NCI-H128 (cell line): ENCODE measurements around the gene ADARB1.

ENCODE experiments used
- DNase-seq: peaks from one replicate; lab custom pipeline; 2025; ENCODE audit not compliant: unreplicated experiment; lab: John Stamatoyannopoulos, UW

The ADARB1 gene

GRCh38 chr21:45091550-45092322 is 17.4 kb downstream of the ADARB1 start:
- DNase-seq, result no peak

- DNase-seq, result no peak
Observed at GRCh38 chr21:45093035-45093532, 18.7 kb downstream of the ADARB1 start.

DNA sequence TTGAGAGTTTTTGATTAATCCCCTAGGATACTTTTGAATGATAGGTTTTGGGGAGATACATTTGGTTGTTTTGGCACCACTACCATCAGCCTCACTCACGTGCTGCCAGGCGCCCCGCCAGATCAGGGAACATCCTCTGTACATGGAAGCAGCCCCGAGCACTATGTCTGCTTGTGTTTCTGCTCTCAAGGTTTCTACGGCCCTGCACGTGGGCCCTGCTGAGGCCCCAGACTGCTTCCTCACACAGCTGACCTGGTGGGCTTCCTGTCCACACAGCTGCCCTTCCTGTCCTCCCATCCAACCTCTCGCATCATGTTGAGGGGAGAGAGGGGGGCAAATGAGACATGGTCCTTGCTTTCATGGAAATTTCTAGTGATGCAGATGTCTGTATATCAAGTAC is 20.0 kb downstream of the ADARB1 start:
- DNase-seq, result no peak

DNA sequence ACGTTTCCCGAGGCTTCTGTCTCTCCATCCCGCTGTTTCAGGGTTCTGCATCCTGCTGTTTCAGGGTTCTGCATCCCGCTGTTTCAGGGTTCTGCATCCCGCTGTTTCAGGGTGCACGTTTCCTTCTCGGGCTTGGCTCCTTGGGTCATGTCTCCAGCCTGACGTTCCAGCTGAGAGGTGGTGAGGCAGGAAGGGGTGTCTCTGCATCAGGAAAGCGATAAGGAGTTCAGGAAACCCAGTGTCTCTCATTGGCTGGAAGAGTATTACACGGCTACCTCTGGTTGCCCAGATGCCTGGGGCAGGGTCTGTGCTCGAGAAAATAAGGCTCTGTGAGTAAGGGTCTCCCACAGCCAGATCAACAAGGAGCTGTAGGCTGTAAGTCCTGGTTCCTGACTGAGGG is 21.1 kb downstream of the ADARB1 start:
- DNase-seq, result no peak

- no peak for DNase-seq
Observed at GRCh38 chr21:45096217-45096616, 21.8 kb downstream of the ADARB1 start.

- no peak for DNase-seq
Observed at GRCh38 chr21:45097827-45098387, 23.5 kb downstream of the ADARB1 start.

GRCh38 chr21:45098867-45099266 is 24.5 kb downstream of the ADARB1 start:
- DNase-seq, result no peak

DNA sequence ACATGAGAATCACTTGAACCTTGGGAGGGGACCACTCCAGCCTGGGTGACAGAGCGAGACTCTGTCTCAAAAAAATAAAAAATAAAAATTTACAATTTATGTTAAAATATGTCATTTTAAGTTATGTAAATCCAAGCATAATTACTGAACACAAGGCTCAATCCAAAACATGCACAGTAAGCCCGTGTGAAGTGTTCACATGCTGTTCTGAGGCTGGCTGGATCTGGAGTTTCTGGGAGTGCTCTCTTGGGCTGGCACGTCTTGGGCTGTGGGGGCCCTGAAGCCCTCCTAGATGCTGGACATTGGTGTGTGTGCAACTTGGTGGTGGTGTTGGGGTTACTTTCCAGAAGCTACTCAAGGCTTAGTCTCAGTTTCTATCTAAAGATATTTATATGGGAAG is 25.2 kb downstream of the ADARB1 start:
- DNase-seq, result no peak

GRCh38 chr21:45100866-45101265 is 26.5 kb downstream of the ADARB1 start:
- DNase-seq, result no peak

GRCh38 chr21:45102391-45102932 is 28.1 kb downstream of the ADARB1 start:
- no peak for DNase-seq

DNA sequence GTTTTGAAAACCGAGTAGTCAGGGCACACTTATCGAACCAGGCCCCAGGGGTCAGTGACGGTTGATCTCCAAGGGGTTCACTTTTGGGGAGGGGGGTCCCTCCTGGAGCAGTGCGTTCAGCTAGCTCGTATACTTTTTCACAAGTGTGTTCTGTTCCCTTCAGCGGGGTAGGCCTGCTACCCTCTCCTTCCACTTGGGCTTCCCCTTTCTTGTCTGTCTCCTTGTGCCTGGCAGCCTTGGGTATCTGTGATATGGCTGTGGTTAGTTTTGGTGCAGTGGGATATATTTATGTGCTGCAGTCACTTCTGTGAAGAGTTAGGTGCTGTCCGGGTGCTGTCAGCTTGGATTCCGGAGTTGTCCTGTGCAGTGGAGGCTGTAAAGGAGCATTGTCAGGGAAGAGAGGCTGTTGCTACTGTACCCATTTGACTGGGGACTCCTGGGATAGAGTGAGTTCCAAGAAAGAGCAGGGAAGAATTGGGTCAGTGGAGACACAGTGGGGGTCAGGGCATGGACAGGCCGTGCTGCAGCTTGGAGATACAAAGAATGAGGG is 29.7 kb downstream of the ADARB1 start:
- no peak for DNase-seq

DNA sequence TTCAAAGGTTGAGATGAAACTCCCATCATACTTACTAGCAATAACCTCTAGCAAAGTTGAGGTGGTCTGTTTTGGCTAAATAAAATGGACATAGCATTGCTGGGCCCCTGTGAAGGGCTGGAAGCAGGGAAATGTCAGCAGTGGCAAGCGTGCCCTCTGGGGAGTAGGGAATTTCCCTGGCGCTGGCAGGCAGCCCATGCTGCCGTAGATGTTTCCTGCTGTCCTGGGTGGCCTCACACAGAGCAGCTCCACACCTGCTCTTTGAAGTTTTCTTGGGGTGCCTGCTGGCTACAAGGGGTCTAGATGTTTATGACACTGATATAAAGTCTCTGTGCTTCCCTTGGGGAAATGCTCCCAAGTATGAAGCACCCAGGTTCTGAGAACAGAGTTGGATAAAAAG is 30.2 kb downstream of the ADARB1 start:
- no peak for DNase-seq

- DNase-seq, result no peak
Observed at GRCh38 chr21:45105906-45106485, 31.6 kb downstream of the ADARB1 start.

GRCh38 chr21:45108034-45108790 is 33.8 kb downstream of the ADARB1 start:
- no peak for DNase-seq

DNA sequence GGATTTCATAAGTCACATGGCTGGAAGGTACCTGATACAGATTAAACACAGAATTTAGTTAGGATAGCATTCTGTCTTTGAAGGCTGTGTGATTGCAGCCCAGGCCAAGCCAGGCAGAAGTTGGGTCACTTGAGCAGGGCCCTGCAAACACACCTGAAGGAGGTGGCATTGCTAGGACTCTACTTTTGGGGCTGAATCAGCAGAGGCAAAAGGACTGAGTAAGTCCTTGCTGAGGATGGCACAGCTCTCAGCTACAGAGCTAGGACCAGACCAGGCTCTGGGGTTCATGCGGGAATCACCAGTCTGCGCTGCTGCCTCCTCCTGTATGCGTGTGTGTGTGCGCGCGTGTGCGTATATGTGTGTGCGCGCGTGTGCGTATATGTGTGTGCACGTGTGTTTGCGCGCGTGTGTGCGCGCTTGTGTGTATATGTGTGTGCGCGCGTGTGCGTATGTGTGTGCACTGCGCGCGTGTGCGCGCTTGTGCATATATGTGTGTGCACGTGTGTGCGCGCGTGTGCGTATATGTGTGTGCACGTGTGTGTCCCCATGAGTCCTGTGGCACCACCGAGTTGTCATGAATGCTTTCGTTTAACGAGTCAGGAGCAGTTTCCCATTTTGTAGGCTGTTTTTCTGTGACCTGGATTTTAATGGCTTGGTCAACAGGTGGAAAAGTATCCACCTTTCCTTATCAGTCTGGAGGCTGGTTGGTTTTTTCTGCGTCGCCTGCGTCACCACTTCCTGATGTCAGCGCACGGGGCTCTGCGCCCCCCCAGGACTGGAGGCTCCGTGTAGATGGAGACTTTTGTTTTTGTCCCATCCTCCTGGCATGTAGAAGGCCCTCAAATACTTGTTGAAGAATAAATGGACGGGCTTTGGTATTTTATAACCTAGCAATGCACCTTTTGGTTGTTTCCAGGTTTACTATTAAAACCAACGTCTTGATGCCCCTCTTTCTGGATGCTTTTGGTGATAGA is 34.7 kb downstream of the ADARB1 start:
- no peak for DNase-seq

- DNase-seq, result no peak
Observed at GRCh38 chr21:45109831-45110492, 35.6 kb downstream of the ADARB1 start.

- no peak for DNase-seq
Observed at GRCh38 chr21:45110873-45111624, 36.7 kb downstream of the ADARB1 start.

DNA sequence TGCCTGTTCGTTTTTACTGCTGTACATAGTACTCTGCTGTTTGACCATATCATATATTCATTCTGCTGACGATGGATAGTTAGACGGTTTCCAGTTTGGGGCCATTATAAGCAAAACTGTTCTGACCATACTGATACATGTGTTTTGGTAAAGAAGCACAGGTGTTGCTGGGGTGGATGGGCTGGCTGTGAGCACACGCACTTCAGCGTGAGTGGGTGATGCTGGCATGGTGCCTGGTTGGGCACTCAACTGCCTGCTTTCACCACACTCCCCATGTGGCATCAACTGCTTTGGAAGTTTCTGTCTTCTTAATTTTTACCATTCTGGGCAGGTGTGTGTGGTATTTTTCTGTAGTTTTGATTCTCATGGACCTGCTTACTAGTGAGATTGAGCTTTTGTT is 37.3 kb downstream of the ADARB1 start:
- no peak for DNase-seq

DNA sequence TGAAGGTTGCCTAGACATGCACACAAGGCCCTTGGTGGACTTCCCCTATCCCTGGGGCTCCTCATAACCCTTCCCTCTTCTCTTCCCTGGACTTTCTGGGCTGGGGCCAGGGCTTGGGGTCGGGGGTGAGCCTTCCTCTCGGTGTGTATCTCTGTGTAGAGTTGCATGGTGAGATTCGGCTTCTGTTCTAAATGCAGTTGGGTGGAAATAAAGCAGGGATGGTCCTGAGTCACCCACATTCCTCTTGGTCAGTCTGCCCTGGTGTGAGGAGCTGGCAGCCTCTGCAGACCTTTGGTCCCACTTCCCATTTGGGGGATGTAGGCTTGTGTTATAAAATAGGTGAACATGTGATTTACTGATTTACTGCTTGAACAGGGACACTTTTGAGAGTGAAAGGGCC is 38.0 kb downstream of the ADARB1 start:
- no peak for DNase-seq
